Epithelial cell of proximal tubule (primary cell): ENCODE data around the gene TTC27. TPM values are rescaled to one million over a fixed set of nuclear protein-coding genes. Genes with fewer than 3 reads are reported as not detected.

Experiments
- DNase-seq: peaks from one replicate; pipeline ENCODE4 v3.0.0-alpha.2; 2011; ENCODE audit warnings: low read depth
- H3K4me3 ChIP-seq: 2 replicates; pipeline ENCODE4 v1.5.1; 2011; ENCODE audit warnings: low read depth, mild to moderate bottlenecking, low read length
- CTCF ChIP-seq: conservative IDR thresholded peaks from 2 replicates; pipeline ENCODE4 v1.5.1; 2012; ENCODE audit warnings: low read depth, mild to moderate bottlenecking, low read length
- total RNA-seq: library from RNA; depleted of rRNA; stranded (reverse); fragments of >200 nt; gene quantifications from 2 replicates; pipeline ENCODE4 v1.2.3, GENCODE V29; 2015

The TTC27 gene
- total RNA-seq, 1 donor from 2014 or later = 17.9 TPM

- no peak for TF ChIP-seq CTCF
- no peak for DNase-seq
- no peak overlapping the region for H3K4me3 ChIP-seq
Observed at GRCh38 chr2:32849456-32850194, 221.8 kb downstream of the TTC27 start.

- DNase-seq = no peak
- no peak overlapping the region for H3K4me3 ChIP-seq
- TF ChIP-seq CTCF = no peak
Observed at GRCh38 chr2:32851777-32852439, 224.1 kb downstream of the TTC27 start.

- no peak for DNase-seq
- no peak for TF ChIP-seq CTCF
- no peak overlapping the region for H3K4me3 ChIP-seq
Observed at GRCh38 chr2:32852856-32853255, 225.0 kb downstream of the TTC27 start.

GRCh38 chr2:32856891-32857290 is 229.0 kb downstream of the TTC27 start:
- no peak for DNase-seq
- TF ChIP-seq CTCF = no peak
- no peak overlapping the region for H3K4me3 ChIP-seq

- no peak for DNase-seq
- H3K4me3 ChIP-seq = no peak overlapping the region
- no peak for TF ChIP-seq CTCF
Observed at GRCh38 chr2:32858713-32859112, 230.9 kb downstream of the TTC27 start.

- no peak for TF ChIP-seq CTCF
- no peak for DNase-seq
Observed at GRCh38 chr2:32860385-32860784, 232.5 kb downstream of the TTC27 start.

More at GRCh38 chr2:32860385-32860784, 232.5 kb downstream of the TTC27 start:
- no peak overlapping the region for H3K4me3 ChIP-seq
